ENCODE results near the gene TMEM198.

Gene TMEM198

GRCh38 chr2:219543596-219544358, at the start of gene TMEM198, which contains the start of gene CHPF:
TSS of gene TMEM198 (plus strand) at chr2:219544028. CDS start at chr2:219544728, 700 bp downstream.
TSS of gene CHPF (minus strand) at chr2:219543809. CDS start at chr2:219543538, 271 bp downstream.
- peak; percentile 99 for DNase-seq (ENCODE audit: insufficient read length, low spot score)
- peak; percentile 99 for FAIRE-seq

GRCh38 chr2:219494952-219495530, 48.8 kb upstream of the TMEM198 start:
- DNase-seq (ENCODE audit: insufficient read length, low spot score), result no peak
- FAIRE-seq, result no peak

- FAIRE-seq (peak; percentile 4), DNase-seq (ENCODE audit: insufficient read length, low spot score) (peak; percentile 73)
These were observed 48.2 kb upstream of the TMEM198 start for GRCh38 chr2:219495531-219496122.

- DNase-seq (ENCODE audit: insufficient read length, low spot score) (no peak), FAIRE-seq (no peak)
These were observed 47.5 kb upstream of the TMEM198 start for GRCh38 chr2:219496247-219496824.

- DNase-seq (ENCODE audit: insufficient read length, low spot score) (no peak), FAIRE-seq (no peak)
These were observed 46.9 kb upstream of the TMEM198 start for GRCh38 chr2:219496825-219497494.

- FAIRE-seq (peak; percentile 59), DNase-seq (ENCODE audit: insufficient read length, low spot score) (peak; percentile 58)
These were observed 46.1 kb upstream of the TMEM198 start for GRCh38 chr2:219497495-219498279.

GRCh38 chr2:219498280-219499057, 45.4 kb upstream of the TMEM198 start, which contains the start of gene GMPPA:
TSS of gene GMPPA (plus strand) at chr2:219498891. CDS start at chr2:219499976, 1,085 bp downstream.
- DNase-seq (ENCODE audit: insufficient read length, low spot score) (peak; percentile 99), FAIRE-seq (peak; percentile 99)

GRCh38 chr2:219499058-219499307, 44.8 kb upstream of the TMEM198 start:
- FAIRE-seq (no peak), DNase-seq (ENCODE audit: insufficient read length, low spot score) (no peak)

GRCh38 chr2:219499555-219499954, 44.3 kb upstream of the TMEM198 start:
- no peak for FAIRE-seq

GRCh38 chr2:219500135-219500534, 43.7 kb upstream of the TMEM198 start:
- no peak for DNase-seq (ENCODE audit: insufficient read length, low spot score)
- FAIRE-seq, result peak; percentile 82

More at GRCh38 chr2:219499555-219499954, 44.3 kb upstream of the TMEM198 start:
- DNase-seq (ENCODE audit: insufficient read length, low spot score), result no peak

GRCh38 chr2:219501849-219502248, 42.0 kb upstream of the TMEM198 start:
- DNase-seq (ENCODE audit: insufficient read length, low spot score), result no peak
- no peak for FAIRE-seq

- no peak for DNase-seq (ENCODE audit: insufficient read length, low spot score)
- no peak for FAIRE-seq
These were observed 41.2 kb upstream of the TMEM198 start for GRCh38 chr2:219502618-219503017.

- FAIRE-seq, result no peak
- no peak for DNase-seq (ENCODE audit: insufficient read length, low spot score)
These were observed 38.2 kb upstream of the TMEM198 start for GRCh38 chr2:219505585-219505984.

GRCh38 chr2:219506153-219506801, 37.6 kb upstream of the TMEM198 start:
- DNase-seq (ENCODE audit: insufficient read length, low spot score), result no peak
- no peak for FAIRE-seq

- FAIRE-seq (no peak), DNase-seq (ENCODE audit: insufficient read length, low spot score) (no peak)
These were observed 36.9 kb upstream of the TMEM198 start for GRCh38 chr2:219506802-219507526.

GRCh38 chr2:219507581-219508443, 36.0 kb upstream of the TMEM198 start:
- no peak for DNase-seq (ENCODE audit: insufficient read length, low spot score)
- no peak for FAIRE-seq

GRCh38 chr2:219508444-219508734, 35.4 kb upstream of the TMEM198 start:
- FAIRE-seq (no peak), DNase-seq (ENCODE audit: insufficient read length, low spot score) (no peak)
